NCI-H1694 (cell line): ENCODE results near the gene XPNPEP3.
A peak's percentile ranks its signal among the peaks of the same experiment; 100 is the strongest.

ENCODE experiments used
- DNase-seq: peaks from one replicate; lab custom pipeline; 2025; lab: John Stamatoyannopoulos, UW

XPNPEP3 gene

GRCh38 chr22:40939202-40939601, 82.3 kb downstream of the XPNPEP3 start:
- DNase-seq: no peak

- peak; percentile 98 for DNase-seq
Measured at GRCh38 chr22:40950962-40951794, 94.2 kb downstream of the XPNPEP3 start, which contains the start of gene RBX1. Gene RBX1 (plus strand): TSS chr22:40951378. CDS start chr22:40951399, 21 bp downstream.

- no peak for DNase-seq
Measured at GRCh38 chr22:40951795-40952605, 95.1 kb downstream of the XPNPEP3 start.

GRCh38 chr22:40953471-40953870, 96.5 kb downstream of the XPNPEP3 start:
- DNase-seq: no peak

GRCh38 chr22:40954113-40954512, 97.2 kb downstream of the XPNPEP3 start:
- DNase-seq: no peak

GRCh38 chr22:40955571-40955970, 98.6 kb downstream of the XPNPEP3 start:
- no peak for DNase-seq

- DNase-seq: no peak
Measured at GRCh38 chr22:40957601-40958000, 100.7 kb downstream of the XPNPEP3 start.

GRCh38 chr22:40958299-40958698, 101.4 kb downstream of the XPNPEP3 start:
- no peak for DNase-seq

- DNase-seq: no peak
Measured at GRCh38 chr22:40960145-40960544, 103.2 kb downstream of the XPNPEP3 start.

- no peak for DNase-seq
Measured at GRCh38 chr22:40965936-40966725, 109.2 kb downstream of the XPNPEP3 start.

- DNase-seq: no peak
Measured at GRCh38 chr22:40966726-40967085, 109.8 kb downstream of the XPNPEP3 start.

GRCh38 chr22:40967111-40967760, 110.3 kb downstream of the XPNPEP3 start:
- DNase-seq: no peak

GRCh38 chr22:40972587-40972986, 115.6 kb downstream of the XPNPEP3 start:
- no peak for DNase-seq

- no peak for DNase-seq
Measured at GRCh38 chr22:40973144-40973543, 116.2 kb downstream of the XPNPEP3 start.

- DNase-seq: no peak
Measured at GRCh38 chr22:40975366-40975765, 118.4 kb downstream of the XPNPEP3 start.

GRCh38 chr22:40976866-40977700, 120.1 kb downstream of the XPNPEP3 start:
- DNase-seq: no peak

GRCh38 chr22:40979198-40979597, 122.2 kb downstream of the XPNPEP3 start:
- DNase-seq: no peak

GRCh38 chr22:40979871-40980270, 122.9 kb downstream of the XPNPEP3 start:
- DNase-seq: no peak
